Right kidney (tissue), 1 donor: ENCODE data around the gene CEP164.

Experiments
- DNase-seq: peaks from one replicate; pipeline ENCODE4 v3.0.0-alpha.2; 2016

Gene CEP164

GRCh38 chr11:117303646-117304315, 23.9 kb upstream of the CEP164 start:
- no peak for DNase-seq

- no peak for DNase-seq
Observed at GRCh38 chr11:117305145-117305544, 22.5 kb upstream of the CEP164 start.

GRCh38 chr11:117309310-117309709, 18.3 kb upstream of the CEP164 start:
- no peak for DNase-seq

- DNase-seq: no peak
Observed at GRCh38 chr11:117313091-117313490, 14.6 kb upstream of the CEP164 start.

GRCh38 chr11:117313828-117314768, 13.6 kb upstream of the CEP164 start:
- DNase-seq: peak; percentile 22

GRCh38 chr11:117314840-117315239, 12.8 kb upstream of the CEP164 start:
- peak; percentile 27 for DNase-seq

DNA sequence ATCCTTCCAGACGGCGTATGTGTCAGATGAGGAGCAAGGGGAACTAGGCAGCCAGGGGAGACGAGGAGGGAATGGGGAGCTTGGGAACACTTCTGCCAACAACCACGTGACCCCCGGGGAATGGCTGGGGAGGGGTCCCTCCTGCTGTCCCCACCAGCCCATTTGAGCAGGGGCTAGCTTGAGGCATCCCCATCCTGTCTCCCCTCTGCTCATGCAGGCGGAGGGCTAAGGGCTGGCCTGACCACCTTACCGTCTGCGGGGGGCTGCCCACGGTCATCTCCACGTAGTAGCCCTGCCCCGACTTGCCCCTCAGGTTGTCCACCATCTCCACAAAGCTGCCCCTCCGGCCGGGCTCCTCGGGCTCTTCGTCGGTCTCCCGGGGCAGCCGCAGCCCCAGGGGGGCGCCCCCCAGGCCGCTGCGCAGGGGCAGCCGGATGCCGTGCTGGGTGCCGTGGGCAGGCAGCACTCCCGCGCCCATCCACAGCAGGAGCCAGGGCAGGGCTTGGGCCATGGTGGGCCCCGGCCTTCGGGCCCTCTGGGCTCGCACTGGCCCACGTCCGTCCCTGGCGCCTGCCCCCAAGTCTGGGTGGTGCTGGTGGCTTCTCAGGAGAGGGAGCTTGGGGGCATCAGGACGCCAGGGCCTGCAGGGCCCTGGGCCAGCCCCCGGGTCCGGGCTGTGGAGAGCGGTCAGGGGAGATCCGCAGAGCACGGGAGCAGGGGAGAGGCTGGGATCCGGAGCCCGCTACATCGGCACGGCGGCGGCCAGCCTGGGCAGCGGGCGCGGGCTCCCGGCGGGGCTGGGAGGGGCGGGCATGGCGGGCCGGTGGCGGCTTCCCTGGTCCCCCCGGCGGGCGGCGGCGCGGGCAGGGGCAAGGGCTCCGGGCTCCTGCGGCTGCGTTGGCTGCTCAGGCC, 12.1 kb upstream of the CEP164 start:
- peak; percentile 63 for DNase-seq

DNA sequence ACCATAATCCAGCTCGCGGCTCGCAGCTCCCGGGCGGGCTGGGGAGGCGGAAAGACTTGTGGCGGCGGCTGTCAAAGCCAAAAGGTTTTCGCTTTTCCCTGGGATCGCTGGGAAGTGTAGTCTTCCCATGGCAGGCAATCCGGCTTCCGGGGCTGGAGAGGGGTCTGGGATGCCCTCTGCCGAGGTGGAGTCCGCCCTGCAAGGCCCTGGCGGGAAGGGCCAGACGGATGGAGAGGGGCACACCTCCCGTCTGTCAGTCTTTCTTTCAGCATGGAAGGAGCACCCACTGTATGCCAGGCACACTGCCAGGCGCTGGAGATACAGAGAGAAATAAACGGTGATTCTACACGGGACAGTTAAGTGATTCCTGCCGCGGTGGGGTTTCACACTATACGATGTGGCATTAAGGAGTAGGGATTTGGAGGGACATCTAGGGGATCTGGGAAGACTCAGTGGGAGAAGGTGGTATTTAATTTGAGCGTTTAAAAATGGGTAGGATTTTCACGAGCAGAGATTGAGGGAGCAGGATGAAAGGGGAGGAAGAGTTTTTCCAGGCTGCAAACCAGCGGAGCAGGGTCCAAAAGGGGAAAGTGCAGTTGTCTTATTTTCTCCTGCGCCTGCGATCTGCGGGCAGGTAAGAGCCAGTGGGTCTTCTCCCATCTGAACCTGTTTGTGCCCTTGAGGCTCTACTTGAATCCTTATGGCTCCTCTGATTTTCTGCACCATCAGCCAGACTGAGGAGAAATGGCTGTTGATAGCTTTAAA, 11.3 kb upstream of the CEP164 start, which contains the start of gene BACE1:
Gene BACE1 (minus strand): TSS at position 60 of the 765 bp plus-strand sequence. CDS start 461 bp downstream, outside the sequence.
- DNase-seq: peak; percentile 75

- DNase-seq: no peak
Observed at GRCh38 chr11:117318738-117319137, 8.9 kb upstream of the CEP164 start.

DNA sequence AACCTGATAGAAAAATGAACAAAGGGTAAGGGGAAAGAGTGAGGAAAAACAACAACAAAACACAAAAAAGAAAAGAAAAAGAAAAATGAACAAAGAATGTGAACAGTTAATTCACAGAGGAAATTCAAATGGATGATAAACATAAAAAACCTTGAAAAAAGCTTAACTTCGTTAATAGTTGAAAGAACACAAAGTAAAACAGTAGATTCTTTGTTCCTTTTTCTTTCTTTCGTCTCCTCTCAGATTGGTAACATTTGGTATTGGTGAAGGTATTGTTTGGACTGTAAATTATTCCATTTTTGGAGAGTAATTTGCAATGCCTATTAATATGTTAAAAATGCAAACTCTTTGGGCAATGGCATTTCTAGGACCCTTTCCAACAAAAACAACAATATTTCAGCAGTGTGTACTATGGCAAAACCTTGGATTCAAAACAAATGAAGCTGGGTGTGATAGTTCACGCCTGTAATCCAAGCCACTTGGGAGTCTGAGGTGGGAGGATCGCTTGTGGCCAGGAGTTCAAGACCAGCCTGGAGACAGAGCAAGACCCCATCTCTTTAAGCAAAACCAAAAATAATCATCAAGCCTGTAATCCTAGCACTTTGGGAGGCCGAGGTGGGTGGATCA, 8.3 kb upstream of the CEP164 start:
- no peak for DNase-seq

DNA sequence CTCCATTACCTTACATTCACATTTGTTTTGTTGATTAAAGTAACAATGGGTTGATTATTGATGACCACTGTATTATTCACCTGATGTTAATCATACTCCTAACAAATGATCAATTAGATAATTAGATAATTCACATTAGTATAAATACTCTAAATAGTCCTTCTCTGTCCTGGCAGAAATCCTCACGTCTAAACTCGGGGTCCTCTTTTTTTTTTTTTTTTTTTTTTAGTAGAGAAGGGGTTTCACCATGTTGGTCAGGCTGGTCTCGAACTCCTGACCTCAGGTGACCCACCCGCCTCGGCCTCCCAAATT, 443 bp upstream of the CEP164 start:
- DNase-seq: peak; percentile 7

DNA sequence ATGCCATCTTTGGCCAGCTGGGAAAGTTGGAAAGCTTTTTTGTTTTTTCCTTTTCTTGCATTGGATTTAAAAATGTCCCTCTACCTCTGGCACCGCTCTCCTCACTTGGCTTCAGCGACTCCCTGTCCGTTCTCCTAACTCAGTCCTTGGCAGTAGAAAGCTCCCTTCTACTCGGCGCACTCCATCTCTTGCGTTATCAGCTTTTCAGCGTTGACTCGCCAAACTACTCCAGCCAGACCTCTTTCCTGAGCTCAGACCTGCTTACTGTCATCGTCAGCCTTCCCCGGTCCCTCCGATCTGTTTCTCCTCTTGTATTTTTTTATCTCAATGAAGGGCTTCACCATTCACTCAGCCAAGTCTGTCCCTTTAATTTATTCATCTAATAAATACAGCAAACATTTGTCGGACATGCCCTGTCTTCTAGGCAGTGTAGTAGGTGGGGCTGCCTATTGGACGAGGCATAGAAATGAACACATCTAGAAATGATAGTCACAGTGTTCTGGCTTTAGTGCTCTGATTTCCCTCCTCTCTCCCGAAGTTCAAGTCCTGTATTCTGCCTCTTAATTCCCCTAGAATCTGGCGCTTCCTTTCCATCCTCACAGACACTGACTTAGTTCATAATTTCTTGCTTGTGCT, 839 bp downstream of the CEP164 start:
- no peak for DNase-seq

GRCh38 chr11:117332843-117333242, 5.2 kb downstream of the CEP164 start:
- DNase-seq: no peak

DNA sequence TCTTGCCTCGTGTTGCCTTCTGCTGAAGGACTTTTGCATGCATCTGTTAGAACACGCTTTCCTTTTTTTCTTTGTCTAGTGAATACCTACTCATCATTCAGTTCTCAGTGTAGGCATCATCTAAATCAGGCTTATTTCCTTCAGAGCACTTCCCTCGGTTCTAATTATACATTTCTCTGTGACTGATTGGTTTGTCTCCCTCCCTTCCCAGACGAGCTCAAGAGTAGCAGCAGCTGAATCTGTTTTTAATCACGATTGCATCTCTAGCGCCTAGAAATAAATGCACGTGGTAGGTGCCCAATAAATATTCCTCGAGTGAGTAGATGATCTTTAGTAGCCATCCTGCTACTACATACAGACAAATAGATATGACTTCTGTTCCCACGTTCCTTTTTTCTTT, 6.3 kb downstream of the CEP164 start:
- DNase-seq: no peak

DNA sequence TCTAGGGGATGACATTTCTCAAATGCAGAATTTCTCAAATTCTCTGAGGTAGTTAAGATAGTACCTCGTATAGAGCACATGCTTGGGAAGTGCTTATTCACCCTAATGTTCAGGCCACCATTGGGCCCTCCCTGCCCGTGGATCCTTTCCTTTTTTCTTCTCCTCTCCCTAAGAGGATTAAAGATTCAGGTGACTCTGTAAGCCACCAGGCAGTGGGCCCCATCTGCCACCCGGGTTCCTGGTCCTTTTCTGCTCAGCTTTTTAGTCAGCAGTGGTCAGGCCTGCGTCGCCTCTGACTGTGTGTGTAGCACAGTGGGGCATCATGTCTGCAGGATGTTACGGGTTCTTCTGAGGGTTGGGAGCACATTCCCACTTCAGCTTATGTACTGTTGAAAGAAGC, 7.2 kb downstream of the CEP164 start:
- DNase-seq: no peak

DNA sequence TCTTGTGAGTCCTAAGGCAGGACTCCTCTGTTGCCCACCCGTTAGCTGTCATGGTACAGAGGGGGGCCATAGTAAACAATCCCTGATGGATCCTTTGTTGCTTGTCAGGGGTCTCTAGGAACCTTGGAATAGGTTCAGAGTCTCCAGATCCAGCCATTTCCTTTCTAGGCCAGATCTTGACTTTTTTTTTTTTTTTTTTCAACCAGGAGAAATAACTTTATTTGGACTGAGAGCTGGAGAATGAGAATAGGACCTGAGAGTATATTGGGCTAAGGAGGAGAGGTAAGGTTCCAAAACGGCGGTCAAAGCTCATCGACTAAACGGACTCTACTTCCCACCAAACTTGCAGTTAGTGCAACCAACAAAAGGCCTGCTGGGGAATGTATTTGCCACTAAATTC, 7.7 kb downstream of the CEP164 start:
- DNase-seq: no peak

GRCh38 chr11:117337076-117337475, 9.4 kb downstream of the CEP164 start:
- no peak for DNase-seq

GRCh38 chr11:117345039-117345438, 17.4 kb downstream of the CEP164 start:
- no peak for DNase-seq

- no peak for DNase-seq
Observed at GRCh38 chr11:117354550-117354949, 26.9 kb downstream of the CEP164 start.

DNA sequence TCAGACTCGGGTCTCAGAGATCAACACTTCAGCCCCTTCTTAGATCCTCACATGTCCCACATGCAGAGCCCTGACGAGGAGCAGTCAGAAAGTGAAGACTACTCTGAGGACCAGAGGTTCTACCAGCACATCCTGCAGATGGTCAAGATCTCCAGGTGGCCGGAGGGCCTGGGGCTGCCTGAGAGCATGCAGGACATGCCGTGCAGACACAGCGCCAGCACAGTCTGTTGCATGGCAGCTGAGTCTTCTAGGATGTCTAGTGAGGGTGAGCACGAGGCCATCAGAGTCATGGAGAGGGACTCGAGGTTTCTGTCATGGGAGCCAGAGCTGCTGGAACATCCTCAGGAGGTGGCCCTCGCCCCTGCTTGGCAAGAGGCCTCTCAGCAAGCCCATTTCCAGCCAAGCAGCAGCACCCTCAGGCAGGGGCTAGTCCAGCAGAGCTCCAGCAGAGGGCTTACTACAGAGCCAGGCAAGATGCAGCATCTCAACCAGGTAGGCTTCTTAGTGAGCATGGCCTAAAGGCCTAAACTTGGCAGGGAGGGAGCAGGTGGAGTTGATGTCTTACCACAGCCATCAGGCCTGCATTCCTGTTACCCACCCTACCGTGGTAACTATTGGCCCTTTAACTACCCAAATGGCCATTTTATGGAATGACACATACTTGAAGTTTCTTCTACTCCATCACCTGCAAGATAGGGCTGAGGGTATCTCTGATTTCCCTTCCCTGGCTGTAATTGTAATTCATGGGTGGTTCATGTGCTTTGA, 28.7 kb downstream of the CEP164 start:
- no peak for DNase-seq
